Peyer's patch (tissue), 4 donors: Measurements from ENCODE around the gene C1QTNF7.

Source experiments
- POLR2A ChIP-seq, 2 donors: fragments of 450-650 bp; IDR thresholded peaks; one replicate each; pipeline ENCODE4 v1.5.1; 2017; ENCODE audit warnings: antibody characterized with exemption in 2 of 2, mild to moderate bottlenecking in 2 of 2, moderate library complexity in 2 of 2
- TF ChIP-seq, protein P1 (sequence below), 6 experiments: fragments of 450-650 bp in 4 of 6; fragments of 200-600 bp in 2 of 6; sonication (generic) in 1 of 6; IDR thresholded peaks; one replicate each; pipeline ENCODE4 v1.5.1; 2017 to 2019; ENCODE audit warnings: antibody characterized with exemption in 6 of 6, mild to moderate bottlenecking in 3 of 6, moderate library complexity in 1 of 6

DNA sequence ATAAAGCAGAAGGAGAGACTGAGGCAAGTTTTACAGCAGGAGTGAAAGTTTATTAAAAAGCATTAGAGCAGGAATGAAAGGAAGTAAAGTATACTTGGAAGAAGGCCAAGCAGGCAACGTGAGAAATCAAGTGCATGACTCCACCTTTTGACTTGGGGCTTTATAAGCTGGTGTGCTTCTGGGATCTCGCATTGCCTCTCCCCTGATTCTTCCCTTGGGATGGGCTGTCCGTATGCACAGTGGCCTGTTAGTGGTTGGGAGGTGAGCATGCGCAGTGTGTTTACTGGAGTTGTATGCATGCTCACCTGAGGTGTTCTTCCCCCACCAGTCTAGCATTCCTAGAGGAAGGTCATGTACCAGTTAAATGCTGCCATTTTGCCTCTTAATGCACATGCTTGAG is 29.1 kb upstream of the C1QTNF7 start:
- TF ChIP-seq, protein P1, sequence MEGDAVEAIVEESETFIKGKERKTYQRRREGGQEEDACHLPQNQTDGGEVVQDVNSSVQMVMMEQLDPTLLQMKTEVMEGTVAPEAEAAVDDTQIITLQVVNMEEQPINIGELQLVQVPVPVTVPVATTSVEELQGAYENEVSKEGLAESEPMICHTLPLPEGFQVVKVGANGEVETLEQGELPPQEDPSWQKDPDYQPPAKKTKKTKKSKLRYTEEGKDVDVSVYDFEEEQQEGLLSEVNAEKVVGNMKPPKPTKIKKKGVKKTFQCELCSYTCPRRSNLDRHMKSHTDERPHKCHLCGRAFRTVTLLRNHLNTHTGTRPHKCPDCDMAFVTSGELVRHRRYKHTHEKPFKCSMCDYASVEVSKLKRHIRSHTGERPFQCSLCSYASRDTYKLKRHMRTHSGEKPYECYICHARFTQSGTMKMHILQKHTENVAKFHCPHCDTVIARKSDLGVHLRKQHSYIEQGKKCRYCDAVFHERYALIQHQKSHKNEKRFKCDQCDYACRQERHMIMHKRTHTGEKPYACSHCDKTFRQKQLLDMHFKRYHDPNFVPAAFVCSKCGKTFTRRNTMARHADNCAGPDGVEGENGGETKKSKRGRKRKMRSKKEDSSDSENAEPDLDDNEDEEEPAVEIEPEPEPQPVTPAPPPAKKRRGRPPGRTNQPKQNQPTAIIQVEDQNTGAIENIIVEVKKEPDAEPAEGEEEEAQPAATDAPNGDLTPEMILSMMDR (IDR thresholded peaks at IDR 0.05): no peak
- TF ChIP-seq POLR2A (IDR thresholded peaks at IDR 0.05): no peak
